ENCODE results near the gene HMCN1. TPM values are rescaled to one million over a fixed set of nuclear protein-coding genes. Genes with fewer than 3 reads are reported as not detected.

Gene HMCN1
- polyA plus RNA-seq, 1 donor: 4.2 TPM

- WGBS (ENCODE audit: insufficient coverage, low lambda C conversion rate): 80% methylated on average over 3 of the region's 4 CpGs
- Histone ChIP-seq H3K4me1 (ENCODE audit: control insufficient read depth, insufficient read depth, low read length) (no peaks in the 10 kb centered on the region), H3K27ac (ENCODE audit: low read length) (no peak overlapping the region)
These were observed 312.4 kb downstream of the HMCN1 start for GRCh38 chr1:186046437-186047211.

DNA sequence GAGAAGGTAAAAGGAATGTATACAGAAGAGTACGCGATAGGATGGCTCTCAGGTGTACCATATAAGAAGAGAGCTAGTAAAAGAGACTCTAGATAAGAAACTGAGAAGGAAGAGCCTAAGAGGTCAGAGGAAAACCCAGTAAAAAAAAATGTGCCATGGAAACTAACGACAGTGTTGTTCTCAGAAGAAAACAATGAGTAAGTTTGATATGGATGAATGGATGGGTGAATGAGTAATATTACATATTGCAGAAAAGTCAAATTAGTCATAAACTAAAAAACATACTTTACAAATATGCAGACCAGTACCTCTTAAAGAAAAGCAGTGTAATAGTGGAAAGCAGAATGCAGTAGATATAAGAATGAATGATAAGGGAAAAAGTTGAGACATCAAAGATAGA, 316.2 kb downstream of the HMCN1 start:
- no peak for DNase-seq
- Histone ChIP-seq H3K9me3 (ENCODE audit: control insufficient read depth, low read depth, low read length) (no peaks in the 10 kb centered on the region), H3K4me3 (ENCODE audit: low read length) (no peak overlapping the region), H3K36me3 (ENCODE audit: control insufficient read depth, insufficient read depth, low read length) (no peaks in the 10 kb centered on the region), H3K4me1 (ENCODE audit: control insufficient read depth, insufficient read depth, low read length) (no peaks in the 10 kb centered on the region), H3K27ac (ENCODE audit: low read length) (no peak overlapping the region), H3K27me3 (ENCODE audit: control insufficient read depth, insufficient read depth, low read length) (no peaks in the 10 kb centered on the region)
- WGBS (ENCODE audit: insufficient coverage, low lambda C conversion rate): 91% methylated on average over 3 of the region's 3 CpGs

More at GRCh38 chr1:186046437-186047211, 312.4 kb downstream of the HMCN1 start:
- Histone ChIP-seq H3K27me3 (ENCODE audit: control insufficient read depth, insufficient read depth, low read length) (no peaks in the 10 kb centered on the region), H3K9me3 (ENCODE audit: control insufficient read depth, low read depth, low read length) (no peaks in the 10 kb centered on the region), H3K36me3 (ENCODE audit: control insufficient read depth, insufficient read depth, low read length) (no peaks in the 10 kb centered on the region), H3K4me3 (ENCODE audit: low read length) (no peak overlapping the region)
- DNase-seq: no peak

DNA sequence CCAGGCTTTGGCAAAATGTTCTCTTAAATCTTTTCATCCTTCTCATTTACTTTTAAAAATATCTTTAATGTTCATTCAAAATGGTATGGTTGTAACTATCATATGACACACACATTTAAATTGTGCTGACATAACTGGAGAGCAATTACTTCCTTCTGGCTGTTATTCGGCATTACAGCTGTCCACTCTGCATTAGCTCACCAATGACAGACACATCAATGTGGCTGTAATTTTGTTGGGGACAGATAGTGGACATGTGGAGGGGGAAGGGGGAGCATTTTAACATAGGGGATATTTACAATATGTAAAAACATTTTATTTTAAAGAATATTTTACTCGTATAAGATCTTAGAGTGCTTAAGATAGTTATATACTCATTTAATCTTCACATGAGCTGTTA, 319.8 kb downstream of the HMCN1 start:
- WGBS (ENCODE audit: insufficient coverage, low lambda C conversion rate): 72% methylated on average over 2 of the region's 2 CpGs
- no peaks in the 10 kb centered on the region for H3K4me1 ChIP-seq (ENCODE audit: control insufficient read depth, insufficient read depth, low read length)
- H3K27ac ChIP-seq (ENCODE audit: low read length): no peak overlapping the region
- no peaks in the 10 kb centered on the region for H3K27me3 ChIP-seq (ENCODE audit: control insufficient read depth, insufficient read depth, low read length)
- no peak for DNase-seq
- H3K9me3 ChIP-seq (ENCODE audit: control insufficient read depth, low read depth, low read length): no peaks in the 10 kb centered on the region
- no peaks in the 10 kb centered on the region for H3K36me3 ChIP-seq (ENCODE audit: control insufficient read depth, insufficient read depth, low read length)
- H3K4me3 ChIP-seq (ENCODE audit: low read length): no peak overlapping the region

DNA sequence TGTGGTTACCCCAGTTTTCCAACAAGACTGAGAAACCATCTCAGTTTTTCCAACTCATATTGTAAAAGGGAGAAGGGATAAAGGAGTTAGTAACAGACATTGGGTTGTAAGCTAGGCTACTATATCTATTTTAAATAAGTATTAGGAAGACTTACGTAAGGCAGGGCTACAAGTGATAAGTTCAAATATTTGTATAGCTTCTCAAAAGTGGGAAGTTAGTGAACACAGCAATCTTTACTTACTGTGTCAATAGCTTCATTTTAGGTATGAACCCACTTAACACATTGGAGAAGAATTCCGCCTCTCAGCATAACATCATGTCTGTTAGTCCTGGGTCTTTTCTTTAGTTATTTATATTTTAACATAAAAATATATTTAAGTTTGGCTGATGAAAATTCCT, 320.7 kb downstream of the HMCN1 start:
- Histone ChIP-seq H3K4me1 (ENCODE audit: control insufficient read depth, insufficient read depth, low read length) (no peaks in the 10 kb centered on the region), H3K4me3 (ENCODE audit: low read length) (no peak overlapping the region), H3K9me3 (ENCODE audit: control insufficient read depth, low read depth, low read length) (no peaks in the 10 kb centered on the region), H3K36me3 (ENCODE audit: control insufficient read depth, insufficient read depth, low read length) (no peaks in the 10 kb centered on the region), H3K27me3 (ENCODE audit: control insufficient read depth, insufficient read depth, low read length) (no peaks in the 10 kb centered on the region), H3K27ac (ENCODE audit: low read length) (no peak overlapping the region)
- no CpG with 5 or more reads among the region's 2 CpGs for WGBS (ENCODE audit: insufficient coverage, low lambda C conversion rate)
- DNase-seq: no peak

GRCh38 chr1:186055846-186056245, 321.7 kb downstream of the HMCN1 start:
- no peak overlapping the region for H3K27ac ChIP-seq (ENCODE audit: low read length)
- H3K4me3 ChIP-seq (ENCODE audit: low read length): no peak overlapping the region
- no peaks in the 10 kb centered on the region for H3K27me3 ChIP-seq (ENCODE audit: control insufficient read depth, insufficient read depth, low read length)
- H3K36me3 ChIP-seq (ENCODE audit: control insufficient read depth, insufficient read depth, low read length): no peaks in the 10 kb centered on the region
- no CpG with 5 or more reads among the region's 2 CpGs for WGBS (ENCODE audit: insufficient coverage, low lambda C conversion rate)
- no peaks in the 10 kb centered on the region for H3K9me3 ChIP-seq (ENCODE audit: control insufficient read depth, low read depth, low read length)
- no peak for DNase-seq
- H3K4me1 ChIP-seq (ENCODE audit: control insufficient read depth, insufficient read depth, low read length): no peaks in the 10 kb centered on the region

DNA sequence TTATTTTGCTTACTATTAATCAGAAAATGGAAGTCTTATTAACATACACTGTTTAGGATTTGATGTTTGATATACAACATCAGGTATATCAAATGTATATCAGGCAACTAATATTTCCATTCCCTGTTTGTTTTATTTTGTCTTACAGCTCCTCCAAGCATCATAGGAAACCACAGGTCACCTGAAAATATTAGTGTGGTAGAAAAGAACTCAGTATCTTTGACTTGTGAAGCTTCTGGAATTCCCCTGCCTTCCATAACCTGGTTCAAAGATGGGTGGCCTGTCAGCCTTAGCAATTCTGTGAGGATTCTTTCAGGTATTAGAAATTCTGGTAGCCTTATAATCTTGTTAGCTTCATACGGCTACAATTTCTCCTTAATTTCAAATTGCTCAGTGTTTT, 322.9 kb downstream of the HMCN1 start:
- Histone ChIP-seq H3K27ac (ENCODE audit: low read length) (no peak overlapping the region), H3K27me3 (ENCODE audit: control insufficient read depth, insufficient read depth, low read length) (no peaks in the 10 kb centered on the region), H3K4me3 (ENCODE audit: low read length) (no peak overlapping the region), H3K9me3 (ENCODE audit: control insufficient read depth, low read depth, low read length) (no peaks in the 10 kb centered on the region), H3K4me1 (ENCODE audit: control insufficient read depth, insufficient read depth, low read length) (no peaks in the 10 kb centered on the region), H3K36me3 (ENCODE audit: control insufficient read depth, insufficient read depth, low read length) (no peaks in the 10 kb centered on the region)
- WGBS (ENCODE audit: insufficient coverage, low lambda C conversion rate): 83% methylated on average over 1 of the region's 1 CpG
- DNase-seq: no peak

- H3K27me3 ChIP-seq (ENCODE audit: control insufficient read depth, insufficient read depth, low read length): no peaks in the 10 kb centered on the region
These were observed 325.1 kb downstream of the HMCN1 start for GRCh38 chr1:186059311-186059710.

DNA sequence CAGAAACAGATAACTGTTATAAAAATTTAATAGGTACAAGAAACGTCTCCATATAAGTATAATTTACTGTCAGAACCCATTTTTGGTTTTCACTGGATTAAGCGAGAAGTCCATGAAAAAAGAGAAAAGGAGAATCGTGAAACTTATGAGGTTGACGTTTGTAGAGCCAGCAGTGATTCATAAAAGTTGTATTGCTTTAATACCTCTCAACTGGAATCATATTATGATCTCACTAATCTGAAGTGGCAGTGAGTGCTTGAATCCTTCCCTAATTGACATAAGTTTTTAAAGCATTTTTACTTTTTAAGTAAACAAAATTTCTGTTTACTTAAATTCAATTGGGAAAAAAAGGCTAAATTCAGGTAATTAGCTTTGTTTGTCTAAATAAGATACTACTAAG, 325.6 kb downstream of the HMCN1 start:
- H3K36me3 ChIP-seq (ENCODE audit: control insufficient read depth, insufficient read depth, low read length): no peaks in the 10 kb centered on the region
- H3K9me3 ChIP-seq (ENCODE audit: control insufficient read depth, low read depth, low read length): no peaks in the 10 kb centered on the region
- H3K4me3 ChIP-seq (ENCODE audit: low read length): no peak overlapping the region
- H3K4me1 ChIP-seq (ENCODE audit: control insufficient read depth, insufficient read depth, low read length): no peaks in the 10 kb centered on the region
- WGBS (ENCODE audit: insufficient coverage, low lambda C conversion rate): 95% methylated on average over 4 of the region's 4 CpGs
- no peak overlapping the region for H3K27ac ChIP-seq (ENCODE audit: low read length)
- H3K27me3 ChIP-seq (ENCODE audit: control insufficient read depth, insufficient read depth, low read length): no peaks in the 10 kb centered on the region
- DNase-seq: no peak

More at GRCh38 chr1:186059311-186059710, 325.1 kb downstream of the HMCN1 start:
- Histone ChIP-seq H3K27ac (ENCODE audit: low read length) (no peak overlapping the region), H3K4me1 (ENCODE audit: control insufficient read depth, insufficient read depth, low read length) (no peaks in the 10 kb centered on the region), H3K4me3 (ENCODE audit: low read length) (no peak overlapping the region), H3K9me3 (ENCODE audit: control insufficient read depth, low read depth, low read length) (no peaks in the 10 kb centered on the region), H3K36me3 (ENCODE audit: control insufficient read depth, insufficient read depth, low read length) (no peaks in the 10 kb centered on the region)
- WGBS (ENCODE audit: insufficient coverage, low lambda C conversion rate): no CpG with 5 or more reads among the region's 1 CpG
- DNase-seq: no peak

GRCh38 chr1:186060226-186060625, 326.0 kb downstream of the HMCN1 start:
- no peaks in the 10 kb centered on the region for H3K9me3 ChIP-seq (ENCODE audit: control insufficient read depth, low read depth, low read length)

GRCh38 chr1:186063091-186063657, 329.0 kb downstream of the HMCN1 start:
- DNase-seq: no peak
- Histone ChIP-seq H3K4me1 (ENCODE audit: control insufficient read depth, insufficient read depth, low read length) (no peaks in the 10 kb centered on the region), H3K27ac (ENCODE audit: low read length) (no peak overlapping the region), H3K36me3 (ENCODE audit: control insufficient read depth, insufficient read depth, low read length) (no peaks in the 10 kb centered on the region), H3K9me3 (ENCODE audit: control insufficient read depth, low read depth, low read length) (no peaks in the 10 kb centered on the region), H3K27me3 (ENCODE audit: control insufficient read depth, insufficient read depth, low read length) (no peaks in the 10 kb centered on the region), H3K4me3 (ENCODE audit: low read length) (no peak overlapping the region)
- WGBS (ENCODE audit: insufficient coverage, low lambda C conversion rate): 100% methylated on average over 1 of the region's 1 CpG

More at GRCh38 chr1:186060226-186060625, 326.0 kb downstream of the HMCN1 start:
- no peak for DNase-seq
- no peaks in the 10 kb centered on the region for H3K4me1 ChIP-seq (ENCODE audit: control insufficient read depth, insufficient read depth, low read length)
- no peak overlapping the region for H3K27ac ChIP-seq (ENCODE audit: low read length)
- no peaks in the 10 kb centered on the region for H3K36me3 ChIP-seq (ENCODE audit: control insufficient read depth, insufficient read depth, low read length)
- no peak overlapping the region for H3K4me3 ChIP-seq (ENCODE audit: low read length)
- H3K27me3 ChIP-seq (ENCODE audit: control insufficient read depth, insufficient read depth, low read length): no peaks in the 10 kb centered on the region

GRCh38 chr1:186066411-186066810, 332.2 kb downstream of the HMCN1 start:
- DNase-seq: no peak
- Histone ChIP-seq H3K27ac (ENCODE audit: low read length) (no peak overlapping the region), H3K27me3 (ENCODE audit: control insufficient read depth, insufficient read depth, low read length) (no peaks in the 10 kb centered on the region), H3K9me3 (ENCODE audit: control insufficient read depth, low read depth, low read length) (no peaks in the 10 kb centered on the region), H3K4me1 (ENCODE audit: control insufficient read depth, insufficient read depth, low read length) (no peaks in the 10 kb centered on the region), H3K4me3 (ENCODE audit: low read length) (no peak overlapping the region), H3K36me3 (ENCODE audit: control insufficient read depth, insufficient read depth, low read length) (no peaks in the 10 kb centered on the region)
- 69% methylated on average over 2 of the region's 3 CpGs for WGBS (ENCODE audit: insufficient coverage, low lambda C conversion rate)
